Common myeloid progenitor, CD34-positive (primary cell): ENCODE measurements around the gene NEFH.

ENCODE experiments used
- CTCF ChIA-PET: fragments of 350-600 bp; sonication (Branson Sonifier 250); formaldehyde crosslinking; loops from one replicate; lab custom pipeline; 2021; ENCODE audit warnings: antibody characterized with exemption; lab: Charles Lee
- POLR2A ChIA-PET: fragments of 350-600 bp; sonication (Branson Sonifier 250); formaldehyde crosslinking; loops from one replicate; lab custom pipeline; 2021; ENCODE audit warnings: antibody characterized with exemption; lab: Charles Lee
- DNase-seq, 3 donors: peaks; one replicate each; pipeline versions ENCODE4 v3.0.0 to v3.0.0-alpha.2; 2013
- H3K27ac ChIP-seq, 2 experiments: 1 replicate in 1 of 2; 2 replicates in 1 of 2; pipeline ENCODE4 v1.7.0; 2013; ENCODE audit warnings: inconsistent platforms in 2 of 2, low read length in 2 of 2, mild to moderate bottlenecking in 2 of 2, low read depth in 1 of 2, moderate library complexity in 1 of 2; ENCODE audit not compliant: severe bottlenecking in 2 of 2, insufficient read depth in 1 of 2, poor library complexity in 1 of 2
- H3K27me3 ChIP-seq, 5 experiments: replicated peaks in 2 of 5; 1 replicate in 3 of 5; 2 replicates in 2 of 5; pipeline versions ENCODE4 v1.6.1 to v1.7.0; 2013; ENCODE audit warnings: low read length in 4 of 5, mild to moderate bottlenecking in 2 of 5, moderate library complexity in 2 of 5, inconsistent platforms in 1 of 5; ENCODE audit not compliant: insufficient read depth in 5 of 5, control insufficient read depth in 4 of 5
- H3K36me3 ChIP-seq, 4 experiments: 1 replicate in 2 of 4; 2 replicates in 2 of 4; pipeline versions ENCODE4 v1.6.1 to v1.7.0; 2013; ENCODE audit warnings: low read length in 3 of 4, control low read depth in 1 of 4, mild to moderate bottlenecking in 1 of 4; ENCODE audit not compliant: control insufficient read depth in 4 of 4, insufficient read depth in 4 of 4
- H3K4me1 ChIP-seq, 4 experiments: 1 replicate in 3 of 4; 2 replicates in 1 of 4; pipeline versions ENCODE4 v1.6.1 to v1.7.1; 2013; ENCODE audit warnings: low read length in 3 of 4, mild to moderate bottlenecking in 3 of 4, control low read depth in 1 of 4, inconsistent platforms in 1 of 4, moderate library complexity in 1 of 4; ENCODE audit not compliant: control insufficient read depth in 4 of 4, insufficient read depth in 4 of 4; ENCODE audit errors: control extremely low read depth in 1 of 4
- H3K4me3 ChIP-seq, 7 experiments: 1 replicate in 4 of 7; 2 replicates in 3 of 7; pipeline versions ENCODE4 v1.5.1 to v1.7.0; 2013; ENCODE audit warnings: mild to moderate bottlenecking in 7 of 7, low read length in 6 of 7, moderate library complexity in 6 of 7, inconsistent platforms in 2 of 7, low read depth in 2 of 7, control low read depth in 1 of 7; ENCODE audit not compliant: insufficient read depth in 4 of 7, control insufficient read depth in 1 of 7; ENCODE audit errors: extremely low read depth in 1 of 7
- H3K9me3 ChIP-seq, 5 experiments: 1 replicate in 4 of 5; 2 replicates in 1 of 5; pipeline versions ENCODE4 v1.6.1 to v1.7.1; 2013; ENCODE audit warnings: low read length in 4 of 5, mild to moderate bottlenecking in 2 of 5, inconsistent platforms in 1 of 5, low read depth in 1 of 5, moderate library complexity in 1 of 5; ENCODE audit not compliant: control insufficient read depth in 4 of 5, insufficient read depth in 2 of 5; ENCODE audit errors: control extremely low read depth in 1 of 5
- WGBS: methylation state at CpG from one replicate; pipeline ENCODE4 v1.1.5; 2013; ENCODE audit not compliant: insufficient coverage; 5-methylcytosine and 5-hydroxymethylcytosine counted together

The NEFH gene

DNA sequence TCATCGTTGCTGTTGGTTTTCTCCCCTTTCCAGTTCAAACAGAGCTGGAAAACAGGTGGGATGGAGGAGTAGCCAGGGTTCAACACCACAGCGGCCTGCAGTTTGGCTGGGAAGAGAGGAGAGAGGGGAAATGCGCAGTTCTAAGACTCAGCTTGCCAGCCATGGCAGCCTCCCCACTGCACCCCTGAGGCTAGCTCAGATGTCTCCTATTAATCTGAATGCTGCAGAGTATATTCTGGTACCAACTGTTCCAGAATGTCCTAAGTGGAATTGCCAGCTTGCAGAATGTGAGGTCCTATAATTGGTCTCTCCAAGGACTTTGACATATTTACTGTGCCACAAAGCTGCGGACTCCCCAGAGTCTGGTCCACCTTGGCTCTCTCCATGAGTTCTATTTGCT lies 32.0 kb downstream of the NEFH start:
- no peak for DNase-seq
- Histone ChIP-seq H3K27ac (no peak overlapping the region), H3K9me3 (no peaks in the 10 kb centered on the region), H3K36me3 (peaks cover 24 to 81% (median 50%) of the 10 kb centered on the region in 4 experiments), H3K4me3 (no peak overlapping the region), H3K4me1 (no peaks in the 10 kb centered on the region), H3K27me3 (no peaks in the 10 kb centered on the region)
- ChIA-PET POLR2A (no interaction called here), CTCF (interaction anchor here (1.0 to 1.7 kb wide), 3 partner anchors 13 to 126 kb away, joined by 3 to 5 read pairs (median 4); no protein-coding TSS in a partner anchor)
- WGBS: 100% methylated on average over 2 of the region's 4 CpGs

DNA sequence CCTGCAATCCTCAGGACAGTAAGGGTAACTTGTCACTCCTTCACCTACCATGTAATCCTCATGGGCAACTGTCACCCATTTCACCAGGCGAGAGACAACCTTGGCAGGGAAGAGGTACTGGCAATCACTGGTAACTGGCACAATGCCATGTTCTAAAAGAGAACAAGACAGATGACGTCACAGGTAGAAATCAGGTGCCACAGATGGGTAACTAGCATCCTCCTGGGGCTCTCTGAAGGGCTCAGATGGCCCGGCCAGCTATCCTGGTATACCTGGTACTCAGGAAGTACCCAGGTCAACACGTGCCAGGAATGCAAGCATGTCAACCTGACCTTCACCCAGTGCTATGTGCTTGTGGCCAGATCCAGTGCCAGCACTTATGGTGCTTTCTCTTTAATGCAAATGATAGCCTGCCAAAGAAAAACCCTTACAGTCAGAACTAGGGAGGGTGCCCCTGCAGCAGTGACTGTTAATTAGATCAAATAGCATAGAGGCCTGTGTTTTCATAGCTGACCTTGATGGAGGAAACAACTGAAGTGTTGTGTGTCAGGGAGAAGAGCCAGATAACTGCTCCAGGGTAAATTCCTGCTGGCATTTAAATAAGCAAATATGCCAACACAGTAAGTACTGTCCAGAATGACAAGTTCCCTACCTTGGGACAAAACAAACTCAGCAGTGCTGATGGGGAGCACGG lies 37.3 kb downstream of the NEFH start:
- Histone ChIP-seq H3K4me3 (no peak overlapping the region), H3K9me3 (no peaks in the 10 kb centered on the region), H3K27ac (no peak overlapping the region), H3K4me1 (no peaks in the 10 kb centered on the region), H3K27me3 (no peaks in the 10 kb centered on the region), H3K36me3 (peaks cover 28 to 78% (median 50%) of the 10 kb centered on the region in 4 experiments)
- no peak for DNase-seq
- ChIA-PET CTCF (interaction anchor here (1.0 to 1.4 kb wide), 3 partner anchors 12 to 124 kb away, joined by 3 to 4 read pairs (median 4); no protein-coding TSS in a partner anchor), POLR2A (no interaction called here)
- 95% methylated on average over 5 of the region's 5 CpGs for WGBS

DNA sequence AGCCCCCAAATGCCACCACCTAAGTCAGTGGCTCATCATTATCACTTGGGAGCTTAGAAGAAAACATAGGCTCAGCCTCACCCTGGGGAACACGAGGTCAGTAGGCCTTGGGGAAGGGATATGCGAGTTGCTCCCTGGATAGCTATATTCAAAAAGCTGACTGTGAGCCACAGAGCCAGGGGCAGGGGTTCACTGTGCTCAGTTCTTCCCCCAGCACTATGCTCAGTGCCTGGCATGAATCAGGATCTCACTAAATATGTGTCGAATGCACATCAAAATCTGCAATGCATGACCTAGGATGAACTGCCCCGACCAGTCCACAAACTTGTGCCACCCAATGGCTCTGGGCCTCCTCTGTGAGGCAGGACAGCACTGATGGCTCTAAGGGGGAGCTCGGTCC lies 38.4 kb downstream of the NEFH start:
- ChIA-PET CTCF (interaction anchor here (1.0 to 1.4 kb wide), 4 partner anchors 13 to 126 kb away, joined by 3 to 4 read pairs (median 4); no protein-coding TSS in a partner anchor), POLR2A (no interaction called here)
- Histone ChIP-seq H3K36me3 (peaks cover 28 to 74% (median 50%) of the 10 kb centered on the region in 4 experiments), H3K9me3 (no peaks in the 10 kb centered on the region), H3K27ac (no peak overlapping the region), H3K4me1 (no peaks in the 10 kb centered on the region), H3K4me3 (no peak overlapping the region), H3K27me3 (no peaks in the 10 kb centered on the region)
- no peak for DNase-seq
- WGBS: 95% methylated on average over 5 of the region's 5 CpGs

GRCh38 chr22:29519996-29520395 lies 40.0 kb downstream of the NEFH start:
- H3K4me1 ChIP-seq: no peaks in the 10 kb centered on the region
- CTCF ChIA-PET: no interaction called here
- WGBS: no CpG with 5 or more reads among the region's 1 CpG
- H3K27me3 ChIP-seq: no peaks in the 10 kb centered on the region
- POLR2A ChIA-PET: no interaction called here
- DNase-seq: no peak
- H3K27ac ChIP-seq: no peak overlapping the region
- peaks cover 32 to 85% (median 65%) of the 10 kb centered on the region in 4 experiments for H3K36me3 ChIP-seq
- no peaks in the 10 kb centered on the region for H3K9me3 ChIP-seq
- H3K4me3 ChIP-seq: no peak overlapping the region

GRCh38 chr22:29520851-29521250 lies 40.8 kb downstream of the NEFH start:
- no peak overlapping the region for H3K27ac ChIP-seq
- POLR2A ChIA-PET: no interaction called here
- CTCF ChIA-PET: no interaction called here

GRCh38 chr22:29521526-29521925 lies 41.5 kb downstream of the NEFH start:
- ChIA-PET CTCF (interaction anchor here (1.1 kb wide), 1 partner anchor 127 kb away, joined by 4 read pairs; no protein-coding TSS in a partner anchor), POLR2A (no interaction called here)

More at GRCh38 chr22:29520851-29521250, 40.8 kb downstream of the NEFH start:
- 94% methylated on average over 4 of the region's 4 CpGs for WGBS
- no peak for DNase-seq
- H3K4me3 ChIP-seq: no peak overlapping the region
- no peaks in the 10 kb centered on the region for H3K9me3 ChIP-seq
- peaks cover 38 to 86% (median 72%) of the 10 kb centered on the region in 4 experiments for H3K36me3 ChIP-seq
- H3K27me3 ChIP-seq: no peaks in the 10 kb centered on the region
- H3K4me1 ChIP-seq: no peaks in the 10 kb centered on the region

DNA sequence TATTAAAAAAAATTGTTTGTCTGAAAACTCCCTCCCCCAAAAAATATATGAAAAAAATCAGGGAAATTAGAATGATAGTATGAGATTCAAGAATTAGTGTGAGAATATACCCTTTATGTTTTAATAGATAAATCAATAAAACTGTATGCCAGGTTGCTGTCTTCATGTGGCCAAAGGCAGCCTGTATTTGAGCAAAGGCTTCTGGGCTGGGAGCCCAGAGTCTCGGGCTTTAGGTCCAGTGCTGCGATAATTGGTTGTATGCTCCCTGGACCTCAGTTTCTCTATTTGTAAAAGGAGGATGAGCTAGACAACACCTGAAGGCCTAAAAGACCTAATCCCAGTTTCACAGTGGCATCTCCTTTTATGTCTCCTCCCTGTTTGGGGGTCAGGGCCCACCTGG lies 43.7 kb downstream of the NEFH start:
- POLR2A ChIA-PET: no interaction called here
- no peak overlapping the region for H3K4me3 ChIP-seq
- no peak for DNase-seq
- H3K9me3 ChIP-seq: no peaks in the 10 kb centered on the region
- peaks cover 34 to 86% (median 70%) of the 10 kb centered on the region in 4 experiments for H3K36me3 ChIP-seq
- no peaks in the 10 kb centered on the region for H3K4me1 ChIP-seq
- 91% methylated on average over 2 of the region's 2 CpGs for WGBS
- CTCF ChIA-PET: interaction anchor here (0.9 to 2.4 kb wide), 14 partner anchors 12 to 212 kb away, joined by 3 to 21 read pairs (median 4); no protein-coding TSS in a partner anchor
- H3K27ac ChIP-seq: no peak overlapping the region
- no peaks in the 10 kb centered on the region for H3K27me3 ChIP-seq

More at GRCh38 chr22:29521526-29521925, 41.5 kb downstream of the NEFH start:
- Histone ChIP-seq H3K9me3 (no peaks in the 10 kb centered on the region), H3K36me3 (peaks cover 34 to 86% (median 70%) of the 10 kb centered on the region in 4 experiments), H3K27ac (no peak overlapping the region), H3K27me3 (no peaks in the 10 kb centered on the region), H3K4me1 (no peaks in the 10 kb centered on the region), H3K4me3 (no peak overlapping the region)
- WGBS: 98% methylated on average over 4 of the region's 7 CpGs
- no peak for DNase-seq
